ENCODE data around the gene GFRA1.

- TF ChIP-seq CTCF (conservative IDR thresholded peaks at IDR 0.05 in 1 of 2, IDR thresholded peaks at IDR 0.05 in 1 of 2; ENCODE audit: low read depth in 1 of 2, low read length in 2 of 2), result no peak
- TF ChIP-seq EZH2 (IDR thresholded peaks at IDR 0.05; ENCODE audit: low read length, missing control alignments), result no peak
Observed at GRCh38 chr10:116245156-116245555, 27.9 kb downstream of the GFRA1 start.
